Astrocyte of the cerebellum (primary cell): Measurements from ENCODE around the gene USP20.

Experiments used
- DNase-seq: peaks from one replicate; pipeline ENCODE4 v3.0.0-alpha.2; 2011; ENCODE audit warnings: low read depth
- H3K4me3 ChIP-seq: 2 replicates; pipeline ENCODE4 v1.5.1; 2011; ENCODE audit warnings: mild to moderate bottlenecking, low read depth, low read length, moderate library complexity
- in situ Hi-C: cut with HindIII; loops from 2 replicates; pipeline ENCODE4 v1.10.0; 2017; ENCODE audit warnings: low sequenced_read_pairs
- TF ChIP-seq, protein P1 (sequence below): IDR thresholded peaks from 2 replicates; pipeline ENCODE4 v1.5.1; 2012; ENCODE audit warnings: low read length, low read depth, moderate library complexity, mild to moderate bottlenecking; ENCODE audit errors: missing control alignments

Gene USP20

DNA sequence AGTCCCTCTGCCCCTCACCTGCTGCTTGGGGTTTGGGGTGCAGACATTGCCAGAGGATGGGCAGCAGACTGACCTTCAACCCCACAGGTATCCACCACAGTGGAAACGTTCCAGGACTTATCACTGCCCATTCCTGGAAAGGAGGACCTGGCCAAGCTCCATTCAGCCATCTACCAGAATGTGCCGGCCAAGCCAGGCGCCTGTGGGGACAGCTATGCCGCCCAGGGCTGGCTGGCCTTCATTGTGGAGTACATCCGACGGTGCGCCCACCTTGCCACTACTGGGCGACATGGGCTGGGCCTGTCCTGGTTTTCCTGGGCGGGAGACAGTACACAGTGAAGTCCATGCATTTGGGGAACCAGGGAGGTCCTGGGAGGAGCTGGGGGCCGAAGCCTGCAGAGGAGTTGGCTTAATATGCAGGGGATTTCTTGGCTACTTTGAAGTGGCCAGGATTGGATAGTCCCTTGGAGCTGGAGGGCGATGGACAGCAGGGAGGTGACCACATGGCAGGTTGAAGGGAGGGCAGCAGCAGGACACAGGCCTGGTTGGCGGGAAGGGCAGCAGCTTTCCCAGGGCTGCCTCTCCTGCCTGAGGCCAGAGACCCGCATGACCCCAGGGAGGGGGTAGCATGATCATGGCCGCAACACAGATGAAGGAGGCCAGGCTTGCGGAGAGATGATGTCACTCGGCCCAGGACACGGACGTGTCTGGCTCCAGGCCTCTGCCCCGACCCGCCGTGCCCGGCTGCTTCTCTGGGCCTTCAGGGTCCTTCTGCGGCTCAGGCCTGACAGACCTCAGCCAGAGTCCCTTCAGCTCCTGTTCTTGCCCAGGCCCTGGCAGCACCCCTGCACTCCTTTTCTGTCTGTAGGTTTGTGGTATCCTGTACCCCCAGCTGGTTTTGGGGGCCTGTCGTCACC is 34.6 kb downstream of the USP20 start:
- in situ Hi-C loops: no loop called here
- TF ChIP-seq, protein P1, sequence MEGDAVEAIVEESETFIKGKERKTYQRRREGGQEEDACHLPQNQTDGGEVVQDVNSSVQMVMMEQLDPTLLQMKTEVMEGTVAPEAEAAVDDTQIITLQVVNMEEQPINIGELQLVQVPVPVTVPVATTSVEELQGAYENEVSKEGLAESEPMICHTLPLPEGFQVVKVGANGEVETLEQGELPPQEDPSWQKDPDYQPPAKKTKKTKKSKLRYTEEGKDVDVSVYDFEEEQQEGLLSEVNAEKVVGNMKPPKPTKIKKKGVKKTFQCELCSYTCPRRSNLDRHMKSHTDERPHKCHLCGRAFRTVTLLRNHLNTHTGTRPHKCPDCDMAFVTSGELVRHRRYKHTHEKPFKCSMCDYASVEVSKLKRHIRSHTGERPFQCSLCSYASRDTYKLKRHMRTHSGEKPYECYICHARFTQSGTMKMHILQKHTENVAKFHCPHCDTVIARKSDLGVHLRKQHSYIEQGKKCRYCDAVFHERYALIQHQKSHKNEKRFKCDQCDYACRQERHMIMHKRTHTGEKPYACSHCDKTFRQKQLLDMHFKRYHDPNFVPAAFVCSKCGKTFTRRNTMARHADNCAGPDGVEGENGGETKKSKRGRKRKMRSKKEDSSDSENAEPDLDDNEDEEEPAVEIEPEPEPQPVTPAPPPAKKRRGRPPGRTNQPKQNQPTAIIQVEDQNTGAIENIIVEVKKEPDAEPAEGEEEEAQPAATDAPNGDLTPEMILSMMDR: no peak
- DNase-seq: no peak
- H3K4me3 ChIP-seq: no peak overlapping the region

DNA sequence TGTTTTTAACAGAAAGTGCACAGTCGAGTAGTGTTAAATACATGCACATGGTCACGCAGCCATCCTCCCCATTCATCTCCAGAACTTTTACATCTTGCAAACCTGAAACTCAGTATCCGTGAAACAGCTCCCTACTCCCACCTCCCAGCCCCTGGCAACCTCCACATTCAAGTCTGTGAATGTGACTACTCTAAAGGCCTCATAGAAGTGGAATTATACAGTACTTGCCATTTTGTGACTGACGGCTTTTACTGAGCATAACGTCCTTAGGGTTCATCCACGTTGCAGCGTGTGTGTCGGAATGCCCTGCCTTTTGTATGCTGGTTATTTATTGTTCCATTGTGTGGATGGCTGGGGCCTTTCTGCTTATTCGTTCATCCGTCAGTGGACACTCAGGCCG is 35.8 kb downstream of the USP20 start:
- TF ChIP-seq, protein P1: no peak
- in situ Hi-C loops: no loop called here
- no peak for DNase-seq

DNA sequence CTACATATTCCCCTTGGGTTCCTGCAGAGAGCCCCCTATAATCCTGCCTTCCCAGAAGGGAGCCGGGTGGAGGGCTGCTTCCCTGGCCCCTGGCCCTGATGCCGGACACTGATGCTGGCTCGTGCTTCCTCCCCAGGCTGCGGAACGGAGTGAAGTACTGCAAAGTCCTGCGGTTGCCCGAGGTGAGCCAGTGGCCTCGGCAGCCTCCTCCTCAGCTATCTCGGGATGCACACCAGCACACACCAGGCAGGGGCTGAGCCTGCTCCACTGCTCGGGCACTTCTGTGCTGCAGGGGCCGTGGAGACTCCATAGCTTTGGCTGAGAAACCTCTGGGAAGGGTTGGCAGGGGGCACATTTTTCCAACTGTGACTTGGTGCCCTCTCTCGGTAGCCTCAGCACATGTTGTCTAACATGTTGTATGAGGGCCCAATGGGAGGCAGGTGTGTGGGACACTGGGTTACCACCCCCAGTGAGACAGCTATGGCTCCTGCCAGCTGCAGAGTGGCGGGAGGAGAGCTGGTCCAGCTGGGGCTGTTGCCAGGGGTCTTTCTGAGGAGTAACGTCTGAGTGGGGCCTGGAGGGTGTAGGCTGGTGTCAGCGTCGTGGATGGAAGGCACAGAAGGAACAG is 38.4 kb downstream of the USP20 start:
- DNase-seq: no peak
- no peak overlapping the region for H3K4me3 ChIP-seq
- in situ Hi-C loops: no loop called here
- TF ChIP-seq, protein P1: no peak

More for the DNA sequence above, 35.8 kb downstream of the USP20 start:
- H3K4me3 ChIP-seq: no peak overlapping the region

DNA sequence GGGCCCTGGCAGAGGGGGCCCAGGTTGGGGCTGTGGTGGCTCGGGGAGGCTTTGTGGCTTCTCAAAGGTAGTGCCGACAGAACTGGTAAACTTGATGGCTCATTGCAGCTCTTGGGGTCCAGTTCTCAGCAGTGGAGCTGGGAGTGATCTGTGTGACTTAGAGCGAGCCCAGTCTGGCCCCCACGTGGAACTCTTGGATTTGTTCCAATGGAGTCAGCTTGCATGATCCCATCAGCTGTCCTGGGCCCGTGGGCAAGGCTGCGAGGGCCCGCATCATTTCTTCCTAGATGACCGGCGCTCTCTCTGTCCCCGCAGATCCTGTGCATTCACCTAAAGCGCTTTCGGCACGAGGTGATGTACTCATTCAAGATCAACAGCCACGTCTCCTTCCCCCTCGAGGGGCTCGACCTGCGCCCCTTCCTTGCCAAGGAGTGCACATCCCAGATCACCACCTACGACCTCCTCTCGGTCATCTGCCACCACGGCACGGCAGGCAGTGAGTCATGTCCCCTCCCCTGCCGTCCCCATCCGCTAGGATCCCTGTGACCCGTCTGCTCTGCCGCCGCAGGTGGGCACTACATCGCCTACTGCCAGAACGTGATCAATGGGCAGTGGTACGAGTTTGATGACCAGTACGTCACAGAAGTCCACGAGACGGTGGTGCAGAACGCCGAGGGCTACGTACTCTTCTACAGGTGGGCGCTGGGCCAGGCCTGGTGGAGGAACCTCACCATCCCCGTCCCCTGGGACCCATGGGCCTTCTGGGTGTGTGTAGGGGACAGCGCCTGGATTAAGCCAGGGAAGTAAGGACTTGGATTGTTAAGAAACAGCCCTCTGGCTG is 39.2 kb downstream of the USP20 start:
- TF ChIP-seq, protein P1: no peak
- in situ Hi-C loops: no loop called here
- DNase-seq: no peak
- no peak overlapping the region for H3K4me3 ChIP-seq

DNA sequence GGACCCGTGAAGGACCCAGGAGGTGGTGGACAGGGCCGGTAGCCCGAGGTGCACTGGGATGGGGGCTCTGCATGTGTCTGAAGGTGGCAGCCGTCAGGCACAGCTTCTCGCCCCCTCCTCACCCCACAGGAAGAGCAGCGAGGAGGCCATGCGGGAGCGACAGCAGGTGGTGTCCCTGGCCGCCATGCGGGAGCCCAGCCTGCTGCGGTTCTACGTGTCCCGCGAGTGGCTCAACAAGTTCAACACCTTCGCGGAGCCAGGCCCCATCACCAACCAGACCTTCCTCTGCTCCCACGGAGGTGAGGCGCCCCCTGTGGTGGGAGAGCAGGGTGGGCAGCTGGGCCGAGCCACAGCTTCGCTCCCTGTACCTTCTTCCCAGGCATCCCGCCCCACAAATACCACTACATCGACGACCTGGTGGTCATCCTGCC is 39.9 kb downstream of the USP20 start:
- DNase-seq: no peak
- in situ Hi-C loops: no loop called here
- no peak overlapping the region for H3K4me3 ChIP-seq
- TF ChIP-seq, protein P1: peak; percentile 10

DNA sequence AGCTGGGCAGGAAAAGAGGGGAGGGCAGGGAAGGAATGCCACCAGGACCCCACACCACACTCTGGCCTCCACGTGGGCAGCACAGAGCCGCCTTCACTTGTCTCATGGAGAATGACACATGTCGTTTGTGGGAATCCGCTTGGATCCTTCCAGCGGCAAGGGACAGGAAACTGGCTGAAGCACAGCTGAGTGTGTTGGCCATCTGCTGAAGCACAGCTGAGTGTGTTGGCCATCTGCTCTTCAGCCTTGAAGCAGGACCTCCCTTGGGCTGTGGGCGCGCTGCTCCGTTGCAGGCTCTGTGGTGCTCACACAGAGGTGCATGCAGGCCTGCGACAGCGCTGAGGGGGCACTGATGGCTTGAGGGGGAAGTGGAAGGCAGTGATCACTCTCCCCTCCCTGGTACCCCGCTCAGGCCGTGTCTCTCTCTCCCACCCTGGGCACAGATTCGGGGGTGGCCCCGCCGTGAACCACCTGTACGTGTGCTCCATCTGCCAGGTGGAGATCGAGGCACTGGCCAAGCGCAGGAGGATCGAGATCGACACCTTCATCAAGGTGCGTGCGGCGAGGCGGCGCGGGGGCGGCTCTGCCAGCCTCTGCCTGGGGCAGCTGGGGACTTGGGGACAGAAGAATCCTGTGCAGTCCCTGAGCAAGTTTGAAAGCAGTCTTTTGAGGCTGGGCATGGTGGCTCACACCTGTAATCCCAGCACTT is 40.6 kb downstream of the USP20 start:
- no peak overlapping the region for H3K4me3 ChIP-seq
- DNase-seq: no peak
- TF ChIP-seq, protein P1: no peak
- in situ Hi-C loops: no loop called here
